IMR-90 (cell line): ENCODE results near the gene CDH23. TPM values are rescaled to one million over a fixed set of nuclear protein-coding genes. Genes with fewer than 3 reads are reported as not detected.

ENCODE experiments used
- ATAC-seq: fragments of 200-7000 bp; cut with Tn5 transposase; 2 replicates; pipeline ENCODE4 v1.9.1; 2020; ENCODE audit warnings: low read depth, mild to moderate bottlenecking, moderate library complexity
- BruUV-seq: library from RNA; stranded (reverse); fragments of 400-500 nt; replicated peaks from 2 replicates; lab custom pipeline; 2021; lab: Mats Ljungman, UMichigan
- CTCF ChIA-PET: fragments of 300-600 bp; formaldehyde crosslinking; extraction: SDS; loops from one replicate; lab custom pipeline; 2021; ENCODE audit warnings: antibody characterized with exemption; lab: Yijun Ruan, JAX
- POLR2A ChIA-PET: fragments of 300-600 bp; sonication (Branson Sonifier 250); formaldehyde crosslinking; loops from one replicate; lab custom pipeline; 2022; ENCODE audit warnings: antibody characterized with exemption; ENCODE audit not compliant: unreplicated experiment; lab: Charles Lee
- DNase-seq: peaks from one replicate; pipeline ENCODE4 v3.0.0; 2013
- H2AFZ ChIP-seq: replicated peaks from 2 replicates; pipeline ENCODE3; 2013; ENCODE audit warnings: low read length, mild to moderate bottlenecking; ENCODE audit not compliant: poor library complexity
- H2AK5ac ChIP-seq: 2 replicates; pipeline ENCODE4 v1.6.1; 2013; ENCODE audit warnings: low read depth, low read length, inconsistent platforms
- H2AK9ac ChIP-seq: replicated peaks from 2 replicates; pipeline ENCODE3; 2013; ENCODE audit warnings: mild to moderate bottlenecking, low read depth, low read length, moderate library complexity; ENCODE audit not compliant: poor library complexity
- H2BK120ac ChIP-seq: 2 replicates; pipeline ENCODE4 v1.6.1; 2013; ENCODE audit warnings: low read depth, low read length, inconsistent platforms
- H2BK15ac ChIP-seq: 3 replicates; pipeline ENCODE4 v1.6.1; 2013; ENCODE audit warnings: low read depth, low read length, inconsistent platforms
- H2BK20ac ChIP-seq: 2 replicates; pipeline ENCODE4 v1.6.1; 2013; ENCODE audit warnings: low read depth, mild to moderate bottlenecking, inconsistent platforms, low read length, moderate library complexity
- H2BK5ac ChIP-seq: 2 replicates; pipeline ENCODE4 v1.6.1; 2013; ENCODE audit warnings: mild to moderate bottlenecking, low read depth, low read length, inconsistent platforms; ENCODE audit not compliant: poor library complexity, severe bottlenecking
- H3K14ac ChIP-seq: replicated peaks from 2 replicates; pipeline ENCODE4 v1.6.1; 2013; ENCODE audit warnings: low read depth, low read length, inconsistent platforms
- H3K18ac ChIP-seq: 2 replicates; pipeline ENCODE4 v1.6.1; 2013; ENCODE audit warnings: low read depth, low read length, control low read depth
- H3K23ac ChIP-seq: 2 replicates; pipeline ENCODE4 v1.6.1; 2013; ENCODE audit warnings: low read depth, low read length, inconsistent platforms
- H3K27ac ChIP-seq: 2 replicates; pipeline ENCODE4 v1.5.1; 2013; ENCODE audit warnings: mild to moderate bottlenecking, control low read depth, low read length; ENCODE audit not compliant: insufficient read depth
- H3K27me3 ChIP-seq: 2 replicates; pipeline ENCODE4 v1.6.1; 2013; ENCODE audit warnings: low read length; ENCODE audit not compliant: control insufficient read depth, insufficient read depth
- H3K36me3 ChIP-seq: 2 replicates; pipeline ENCODE4 v1.6.1; 2013; ENCODE audit warnings: low read length, mixed read lengths; ENCODE audit not compliant: control insufficient read depth, insufficient read depth
- H3K4ac ChIP-seq: 2 replicates; pipeline ENCODE4 v1.6.1; 2013; ENCODE audit warnings: low read depth, low read length, inconsistent platforms
- H3K4me1 ChIP-seq: 2 replicates; pipeline ENCODE4 v1.6.1; 2013; ENCODE audit warnings: low read length, mixed read lengths; ENCODE audit not compliant: control insufficient read depth, insufficient read depth
- H3K4me2 ChIP-seq: 2 replicates; pipeline ENCODE4 v1.6.1; 2013; ENCODE audit warnings: low read depth, mild to moderate bottlenecking, control low read depth, low read length, moderate library complexity
- H3K4me3 ChIP-seq: 2 replicates; pipeline ENCODE4 v1.5.1; 2013; ENCODE audit warnings: low read depth, mild to moderate bottlenecking, control low read depth, low read length, moderate library complexity; ENCODE audit not compliant: insufficient read depth
- H3K56ac ChIP-seq: 2 replicates; pipeline ENCODE4 v1.6.1; 2013; ENCODE audit warnings: low read length, inconsistent platforms; ENCODE audit not compliant: insufficient read depth; ENCODE audit errors: extremely low read depth
- H3K79me1 ChIP-seq, 2 experiments: 2 replicates each; pipeline ENCODE4 v1.6.1; 2013; ENCODE audit warnings: low read length in 2 of 2, inconsistent platforms in 1 of 2, low read depth in 1 of 2
- H3K9ac ChIP-seq: 2 replicates; pipeline ENCODE4 v1.6.1; 2013; ENCODE audit warnings: low read depth, low read length, control low read depth
- H3K9me1 ChIP-seq: 2 replicates; pipeline ENCODE4 v1.6.1; 2013; ENCODE audit warnings: low read length, inconsistent platforms; ENCODE audit not compliant: insufficient read depth
- H3K9me3 ChIP-seq: 2 replicates; pipeline ENCODE4 v1.6.1; 2013; ENCODE audit warnings: low read length; ENCODE audit not compliant: control insufficient read depth, insufficient read depth
- H4K20me1 ChIP-seq: 2 replicates; pipeline ENCODE4 v1.6.1; 2013; ENCODE audit warnings: low read length, inconsistent platforms; ENCODE audit not compliant: insufficient read depth
- H4K5ac ChIP-seq: 2 replicates; pipeline ENCODE4 v1.6.1; 2013; ENCODE audit warnings: mild to moderate bottlenecking, low read depth, low read length, control low read depth
- H4K8ac ChIP-seq, 2 experiments: 2 replicates each; pipeline ENCODE4 v1.6.1; 2013; ENCODE audit warnings: low read depth in 2 of 2, low read length in 2 of 2, control low read depth in 1 of 2, inconsistent platforms in 1 of 2
- H4K91ac ChIP-seq: 2 replicates; pipeline ENCODE4 v1.6.1; 2013; ENCODE audit warnings: low read depth, low read length, inconsistent platforms; ENCODE audit not compliant: insufficient read depth
- BHLHE40 ChIP-seq: fragments of 150-350 bp; IDR thresholded peaks from 2 replicates; pipeline ENCODE4 v1.6.1; 2016; ENCODE audit warnings: mild to moderate bottlenecking, low read depth, low read length
- CEBPB ChIP-seq: IDR thresholded peaks from 2 replicates; pipeline ENCODE4 v1.6.1; 2012; ENCODE audit warnings: low read depth, low read length, improper control_type of control experiment
- CTCF ChIP-seq: conservative IDR thresholded peaks from 2 replicates; pipeline ENCODE4 v1.5.1; 2012; ENCODE audit warnings: mild to moderate bottlenecking, low read depth, low read length, improper control_type of control experiment
- FOS ChIP-seq: fragments of 150-350 bp; IDR thresholded peaks from 2 replicates; pipeline ENCODE4 v1.6.1; 2016; ENCODE audit warnings: low read depth, low read length
- MAFK ChIP-seq: IDR thresholded peaks from 2 replicates; pipeline ENCODE4 v1.6.1; 2012; ENCODE audit warnings: low read depth, low read length, improper control_type of control experiment
- MXI1 ChIP-seq: IDR thresholded peaks from 2 replicates; pipeline ENCODE4 v1.6.1; 2012; ENCODE audit warnings: low read depth, mild to moderate bottlenecking, low read length, moderate library complexity, borderline replicate concordance
- POLR2A ChIP-seq: IDR thresholded peaks from 2 replicates; pipeline ENCODE4 v1.6.1; 2012; ENCODE audit warnings: mild to moderate bottlenecking, low read depth, low read length
- RAD21 ChIP-seq: IDR thresholded peaks from 2 replicates; pipeline ENCODE4 v1.6.1; 2012; ENCODE audit warnings: low read length, improper control_type of control experiment
- RCOR1 ChIP-seq: IDR thresholded peaks from 2 replicates; pipeline ENCODE4 v1.6.1; 2012; ENCODE audit warnings: mild to moderate bottlenecking, low read length, improper control_type of control experiment; ENCODE audit not compliant: insufficient replicate concordance
- WGBS, 2 experiments: methylation state at CpG; one replicate each; pipeline versions ENCODE4 v1.1.5 to v1.1.7; 2013; ENCODE audit warnings: missing lambda C conversion rate in 2 of 2; ENCODE audit not compliant: insufficient read length in 1 of 2; ENCODE audit errors: extremely low coverage in 2 of 2; 5-methylcytosine and 5-hydroxymethylcytosine counted together
- dilution Hi-C: fragments of 300-500 bp; cut with HindIII; formaldehyde crosslinking; loops from one replicate; pipeline ENCODE4 v1.14.3; 2018; ENCODE audit warnings: low sequenced_read_pairs; ENCODE audit not compliant: unreplicated experiment
- in situ Hi-C: fragments of 300-500 bp; cut with MboI; formaldehyde crosslinking; loops from 3 replicates; pipeline ENCODE4 v1.14.3; 2019; ENCODE audit warnings: low sequenced_read_pairs, inconsistent platforms, mixed read lengths
- intact Hi-C: fragments of 100-400 bp; cut with micrococcal nuclease; formaldehyde crosslinking; loops from 2 replicates; pipeline ENCODE4 v1.10.0; 2022
- polyA plus RNA-seq, 3 experiments: library from polyadenylated mRNA; depleted of rRNA; stranded (reverse); fragments of >200 nt; gene quantifications; 2 replicates each; pipeline ENCODE4 v1.2.3, GENCODE V29; 2012; ENCODE audit warnings: low replicate concordance in 1 of 3
- total RNA-seq: library from RNA; depleted of rRNA; stranded (reverse); fragments of >200 nt; gene quantifications from 2 replicates; pipeline ENCODE4 v1.2.3, GENCODE V29; 2012
- TF ChIP-seq, protein P1 (sequence below): fragments of 150-350 bp; IDR thresholded peaks from 2 replicates; pipeline ENCODE4 v1.6.1; 2017; ENCODE audit warnings: mild to moderate bottlenecking, antibody characterized with exemption, low read length, low read depth

The CDH23 gene
- total and polyA plus RNA-seq, 2 of the 4 experiments (the other 2 are of a cell fraction), result under 0.01 to 0.03 TPM

- Histone ChIP-seq H3K36me3 (peaks cover 63% of the 10 kb centered on the region), H2AK5ac (no peak overlapping the region), H2AFZ (no peak overlapping the region), H3K79me1 (peaks cover 7 to 18% of the 10 kb centered on the region in 2 experiments; a peak in 3 of 4 replicates), H3K14ac (no peak overlapping the region), H3K4me2 (no peak overlapping the region), H2BK20ac (no peak overlapping the region), H3K27me3 (no peaks in the 10 kb centered on the region), H2BK5ac (no peak overlapping the region), H3K4ac (no peak overlapping the region), H3K9me1 (peaks cover 3% of the 10 kb centered on the region; the same call in 1 of the 2 replicates), H3K4me1 (no peaks in the 10 kb centered on the region), H4K5ac (no peak overlapping the region), H2BK15ac (no peak overlapping the region), H3K9ac (no peak overlapping the region), H2AK9ac (peak overlapping the region; percentile 63), H3K23ac (no peak overlapping the region), H4K8ac (no peak overlapping the region), H4K20me1 (peaks cover 26% of the 10 kb centered on the region), H3K27ac (no peak overlapping the region), H4K91ac (no peak overlapping the region), H3K56ac (no peak overlapping the region), H3K9me3 (no peaks in the 10 kb centered on the region), H3K18ac (no peak overlapping the region), H2BK120ac (no peak overlapping the region), H3K4me3 (no peak overlapping the region)
- no peak for TF ChIP-seq CEBPB
- TF ChIP-seq, protein P1, sequence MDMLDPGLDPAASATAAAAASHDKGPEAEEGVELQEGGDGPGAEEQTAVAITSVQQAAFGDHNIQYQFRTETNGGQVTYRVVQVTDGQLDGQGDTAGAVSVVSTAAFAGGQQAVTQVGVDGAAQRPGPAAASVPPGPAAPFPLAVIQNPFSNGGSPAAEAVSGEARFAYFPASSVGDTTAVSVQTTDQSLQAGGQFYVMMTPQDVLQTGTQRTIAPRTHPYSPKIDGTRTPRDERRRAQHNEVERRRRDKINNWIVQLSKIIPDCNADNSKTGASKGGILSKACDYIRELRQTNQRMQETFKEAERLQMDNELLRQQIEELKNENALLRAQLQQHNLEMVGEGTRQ, result no peak
- TF ChIP-seq FOS, result no peak
- TF ChIP-seq BHLHE40, result no peak
- no peak for TF ChIP-seq MXI1
- TF ChIP-seq MAFK, result no peak
- no peak for TF ChIP-seq RCOR1
- no peak for TF ChIP-seq RAD21
- TF ChIP-seq CTCF, result no peak
- TF ChIP-seq POLR2A, result no peak
- no peak for ATAC-seq
- BruUV-seq, result no TSS peak
- ChIA-PET POLR2A (no interaction called here), CTCF (interaction anchor here (1.1 kb wide), 1 partner anchor 13 kb away, joined by 3 read pairs; no protein-coding TSS in a partner anchor)
- in situ Hi-C loops (no loop called here), intact Hi-C loops (no loop called here), dilution Hi-C loops (no loop called here)
- DNase-seq, result no peak
- WGBS, 2 experiments, result 96% methylated on average over 8 of the region's 11 CpGs; no CpG with 5 or more reads in 1 of the 2 experiments
Measured at GRCh38 chr10:71825217-71825616, 428.5 kb downstream of the CDH23 start.
